HCT116 (cell line): ENCODE measurements around the gene RSPO4. TPM values are rescaled to one million over a fixed set of nuclear protein-coding genes. Genes with fewer than 3 reads are reported as not detected.

Experiments
- ATAC-seq: fragments of 200-7000 bp; cut with Tn5 transposase; 2 replicates; pipeline ENCODE4 v1.9.1; 2020; ENCODE audit warnings: mild to moderate bottlenecking, moderate library complexity
- BruUV-seq: library from RNA; stranded (reverse); fragments of 400-500 nt; replicated peaks from 2 replicates; lab custom pipeline; 2021; lab: Mats Ljungman, UMichigan
- CTCF ChIA-PET: fragments of 300-600 bp; sonication (Branson Sonifier 250); formaldehyde crosslinking; loops from one replicate; lab custom pipeline; 2021; ENCODE audit warnings: antibody characterized with exemption; lab: Charles Lee
- POLR2A ChIA-PET: fragments of 300-600, 350-600 bp; sonication (Branson Sonifier 250); formaldehyde crosslinking; loops from one replicate; lab custom pipeline; 2021; ENCODE audit warnings: antibody characterized with exemption; lab: Charles Lee
- RAD21 ChIA-PET, 2 experiments: fragments of 300-600 bp; sonication (Branson Sonifier 250); formaldehyde crosslinking; loops; one replicate each; lab custom pipeline; 2023; ENCODE audit warnings: low total read pairs in 2 of 2; ENCODE audit not compliant: uncharacterized antibody in 2 of 2, unreplicated experiment in 2 of 2, low non-redundant PET in 1 of 2; lab: Charles Lee
- DNase-seq: peaks from one replicate; pipeline ENCODE4 v3.0.0-alpha.2; 2010; ENCODE audit warnings: low read depth, low spot score
- H2AFZ ChIP-seq: fragments of 200-600 bp; shearing (Covaris generic), sonication (generic); 2 replicates; pipeline ENCODE4 v1.6.1; 2017; ENCODE audit warnings: low read depth, mixed run types, mixed read lengths, antibody characterized with exemption, low read length; ENCODE audit not compliant: poor library complexity, severe bottlenecking
- H3K27ac ChIP-seq: 2 replicates; pipeline ENCODE4 v1.5.1; 2012; ENCODE audit warnings: low read depth, low read length
- H3K27me3 ChIP-seq: fragments of 200-600 bp; sonication (generic); 2 replicates; pipeline ENCODE4 v1.6.1; 2016; ENCODE audit warnings: mixed run types, low read length, mixed read lengths; ENCODE audit not compliant: insufficient read depth
- H3K36me3 ChIP-seq, 2 experiments: fragments of 200-500 bp in 1 of 2; fragments of 200-600 bp in 1 of 2; sonication (Bioruptor generic) in 1 of 2; sonication (generic) in 1 of 2; 2 replicates each; pipeline versions ENCODE4 v1.5.1 to v1.6.1; 2014 to 2016; ENCODE audit warnings: low read length in 2 of 2, inconsistent platforms in 1 of 2, mixed read lengths in 1 of 2, mixed run types in 1 of 2; ENCODE audit not compliant: insufficient read depth in 2 of 2, control insufficient read depth in 1 of 2
- H3K4me1 ChIP-seq, 2 experiments: fragments of 200-600 bp in 1 of 2; sonication (generic) in 1 of 2; 2 replicates each; pipeline versions ENCODE4 v1.5.1 to v1.6.1; 2012 to 2017; ENCODE audit warnings: low read length in 2 of 2, inconsistent platforms in 1 of 2, mild to moderate bottlenecking in 1 of 2, mixed read lengths in 1 of 2, mixed run types in 1 of 2, moderate library complexity in 1 of 2; ENCODE audit not compliant: insufficient read depth in 2 of 2, control insufficient read depth in 1 of 2
- H3K4me2 ChIP-seq: fragments of 200-600 bp; sonication (generic); 2 replicates; pipeline ENCODE4 v1.6.1; 2017; ENCODE audit warnings: mixed run types, low read length, mixed read lengths
- H3K4me3 ChIP-seq, 2 experiments: fragments of 200-600 bp in 1 of 2; sonication (generic) in 1 of 2; replicated peaks in 1 of 2; 2 replicates each; pipeline ENCODE4 v1.5.1; 2011 to 2016; ENCODE audit warnings: low read length in 2 of 2, control low read depth in 1 of 2, low read depth in 1 of 2, mild to moderate bottlenecking in 1 of 2, mixed read lengths in 1 of 2, mixed run types in 1 of 2
- H3K79me2 ChIP-seq: fragments of 200-600 bp; sonication (generic); 2 replicates; pipeline ENCODE4 v1.6.1; 2017; ENCODE audit warnings: mild to moderate bottlenecking, mixed run types, low read length, moderate library complexity, mixed read lengths; ENCODE audit not compliant: insufficient read depth
- H3K9ac ChIP-seq: fragments of 200-600 bp; sonication (generic); 2 replicates; pipeline ENCODE4 v1.6.1; 2016; ENCODE audit warnings: low read length, mixed read lengths
- H3K9me2 ChIP-seq: fragments of 200-600 bp; sonication (generic), shearing (Covaris generic); 2 replicates; pipeline ENCODE4 v1.6.1; 2017; ENCODE audit warnings: mixed run types, mild to moderate bottlenecking, moderate library complexity; ENCODE audit not compliant: insufficient read depth
- H3K9me3 ChIP-seq, 2 experiments: fragments of 200-500 bp in 1 of 2; fragments of 200-600 bp in 1 of 2; sonication (Bioruptor generic) in 1 of 2; sonication (generic) in 1 of 2; 2 replicates each; pipeline ENCODE4 v1.6.1; 2014 to 2017; ENCODE audit warnings: low read length in 2 of 2, mixed read lengths in 2 of 2, inconsistent platforms in 1 of 2, low read depth in 1 of 2, mild to moderate bottlenecking in 1 of 2, mixed run types in 1 of 2, moderate library complexity in 1 of 2; ENCODE audit not compliant: control insufficient read depth in 1 of 2, insufficient read depth in 1 of 2
- H4K20me1 ChIP-seq: fragments of 200-600 bp; sonication (generic), shearing (Covaris generic); 2 replicates; pipeline ENCODE4 v1.6.1; 2017; ENCODE audit warnings: mixed run types, mild to moderate bottlenecking, moderate library complexity; ENCODE audit not compliant: insufficient read depth
- ATF3 ChIP-seq: IDR thresholded peaks from 2 replicates; pipeline ENCODE4 v1.6.1; 2012
- EGR1 ChIP-seq: IDR thresholded peaks from 2 replicates; pipeline ENCODE4 v1.6.1; 2012; ENCODE audit warnings: low read depth
- FOSL1 ChIP-seq: IDR thresholded peaks from 2 replicates; pipeline ENCODE4 v1.6.1; 2012; ENCODE audit warnings: low read depth
- JUND ChIP-seq: IDR thresholded peaks from 2 replicates; pipeline ENCODE4 v1.6.1; 2012
- POLR2AphosphoS5 ChIP-seq: IDR thresholded peaks from 2 replicates; pipeline ENCODE4 v1.6.1; 2011; ENCODE audit warnings: mild to moderate bottlenecking, low read depth, low read length, moderate library complexity
- SRF ChIP-seq: IDR thresholded peaks from 2 replicates; pipeline ENCODE4 v1.6.1; 2012; ENCODE audit warnings: low read depth
- YY1 ChIP-seq: IDR thresholded peaks from 2 replicates; pipeline ENCODE4 v1.6.1; 2011; ENCODE audit warnings: low read length, low read depth, moderate library complexity, mild to moderate bottlenecking; ENCODE audit not compliant: insufficient replicate concordance; ENCODE audit errors: extremely low read depth
- ZBTB33 ChIP-seq: IDR thresholded peaks from 2 replicates; pipeline ENCODE4 v1.6.1; 2011; ENCODE audit warnings: mild to moderate bottlenecking, low read length, moderate library complexity; ENCODE audit not compliant: insufficient replicate concordance; ENCODE audit errors: extremely low read depth
- ZFX ChIP-seq: fragments of 450-650 bp; IDR thresholded peaks from 2 replicates; pipeline ENCODE4 v1.6.1; 2017
- ZNF274 ChIP-seq: fragments of 200-500 bp; sonication (Bioruptor generic); IDR thresholded peaks from 2 replicates; pipeline ENCODE4 v1.6.1; 2014; ENCODE audit warnings: mild to moderate bottlenecking, low read depth, low read length, inconsistent platforms
- intact Hi-C: fragments of 100-400 bp; cut with micrococcal nuclease; formaldehyde crosslinking; loops from 2 replicates; pipeline ENCODE4 v1.10.0; 2022
- total RNA-seq: library from RNA; stranded (reverse); gene quantifications from one replicate; pipeline ENCODE4 v1.2.1, GENCODE V29; 2021; ENCODE audit not compliant: unreplicated experiment
- TF ChIP-seq, protein P1 (sequence below), 3 experiments: fragments of 200-600 bp in 1 of 3; sonication (generic) in 1 of 3; IDR thresholded peaks in 2 of 3; conservative IDR thresholded peaks in 1 of 3; 2 replicates each; pipeline ENCODE4 v1.5.1; 2012 to 2017; ENCODE audit warnings: low read depth in 2 of 3, low read length in 2 of 3, antibody characterized with exemption in 1 of 3, borderline replicate concordance in 1 of 3, control low read depth in 1 of 3, mild to moderate bottlenecking in 1 of 3, mixed read lengths in 1 of 3, mixed run types in 1 of 3, moderate library complexity in 1 of 3; ENCODE audit not compliant: insufficient read depth in 1 of 3

The RSPO4 gene
- total RNA-seq, 1 experiment from 2014 or later = 0.84 TPM

- no peaks in the 10 kb centered on the region for H3K9me2 ChIP-seq
- no peak for DNase-seq
- H3K27me3 ChIP-seq = no peaks in the 10 kb centered on the region
- ATAC-seq = no peak
- H3K4me1 ChIP-seq = no peaks in the 10 kb centered on the region
- TF ChIP-seq ATF3 (no peak), ZFX (no peak), POLR2AphosphoS5 (no peak)
- H3K9me3 ChIP-seq = no peaks in the 10 kb centered on the region
- CTCF ChIA-PET = interaction anchor here (0.5 kb wide), 1 partner anchor 1603 kb away, joined by 3 read pairs; no protein-coding TSS in a partner anchor
- no TSS peak for BruUV-seq
- H3K4me2 ChIP-seq = no peak overlapping the region
- no peak overlapping the region for H3K4me3 ChIP-seq
- no peak overlapping the region for H3K27ac ChIP-seq
- H4K20me1 ChIP-seq = no peaks in the 10 kb centered on the region
- POLR2A ChIA-PET = no interaction called here
- H2AFZ ChIP-seq = no peak overlapping the region
- H3K9ac ChIP-seq = no peak overlapping the region
- no peaks in the 10 kb centered on the region for H3K79me2 ChIP-seq
- no peaks in the 10 kb centered on the region for H3K36me3 ChIP-seq
- intact Hi-C loops = no loop called here
- RAD21 ChIA-PET = no interaction called here
These were observed 81.0 kb downstream of the RSPO4 start for GRCh38 chr20:921068-921467.

- ChIA-PET POLR2A (no interaction called here), RAD21 (no interaction called here), CTCF (no interaction called here)
- intact Hi-C loops = no loop called here
- H3K9me2 ChIP-seq = no peaks in the 10 kb centered on the region
- H3K4me3 ChIP-seq = no peak overlapping the region
- no peaks in the 10 kb centered on the region for H3K79me2 ChIP-seq
- H3K4me1 ChIP-seq = no peaks in the 10 kb centered on the region
- no peak overlapping the region for H3K27ac ChIP-seq
- DNase-seq (no peak), ATAC-seq (no peak)
- no peaks in the 10 kb centered on the region for H3K36me3 ChIP-seq
- BruUV-seq = no TSS peak
- no peaks in the 10 kb centered on the region for H3K27me3 ChIP-seq
- H3K9ac ChIP-seq = no peak overlapping the region
- H3K9me3 ChIP-seq = no peaks in the 10 kb centered on the region
- H4K20me1 ChIP-seq = no peaks in the 10 kb centered on the region
- no peak overlapping the region for H3K4me2 ChIP-seq
- TF ChIP-seq SRF (no peak), YY1 (no peak), ZNF274 (no peak), EGR1 (no peak), POLR2AphosphoS5 (no peak), FOSL1 (no peak), ZBTB33 (no peak), JUND (no peak), ZFX (no peak)
- TF ChIP-seq, protein P1, sequence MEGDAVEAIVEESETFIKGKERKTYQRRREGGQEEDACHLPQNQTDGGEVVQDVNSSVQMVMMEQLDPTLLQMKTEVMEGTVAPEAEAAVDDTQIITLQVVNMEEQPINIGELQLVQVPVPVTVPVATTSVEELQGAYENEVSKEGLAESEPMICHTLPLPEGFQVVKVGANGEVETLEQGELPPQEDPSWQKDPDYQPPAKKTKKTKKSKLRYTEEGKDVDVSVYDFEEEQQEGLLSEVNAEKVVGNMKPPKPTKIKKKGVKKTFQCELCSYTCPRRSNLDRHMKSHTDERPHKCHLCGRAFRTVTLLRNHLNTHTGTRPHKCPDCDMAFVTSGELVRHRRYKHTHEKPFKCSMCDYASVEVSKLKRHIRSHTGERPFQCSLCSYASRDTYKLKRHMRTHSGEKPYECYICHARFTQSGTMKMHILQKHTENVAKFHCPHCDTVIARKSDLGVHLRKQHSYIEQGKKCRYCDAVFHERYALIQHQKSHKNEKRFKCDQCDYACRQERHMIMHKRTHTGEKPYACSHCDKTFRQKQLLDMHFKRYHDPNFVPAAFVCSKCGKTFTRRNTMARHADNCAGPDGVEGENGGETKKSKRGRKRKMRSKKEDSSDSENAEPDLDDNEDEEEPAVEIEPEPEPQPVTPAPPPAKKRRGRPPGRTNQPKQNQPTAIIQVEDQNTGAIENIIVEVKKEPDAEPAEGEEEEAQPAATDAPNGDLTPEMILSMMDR (IDR thresholded peaks at IDR 0.05 in 2 of 3, conservative IDR thresholded peaks at IDR 0.05 in 1 of 3; ENCODE audit: borderline replicate concordance in 1 of 3, insufficient read depth in 1 of 3, low read depth in 2 of 3, low read length in 2 of 3) = no peak
- TF ChIP-seq, all 23 proteins: peak for 0
- H2AFZ ChIP-seq = no peak overlapping the region
These were observed 81.8 kb downstream of the RSPO4 start for GRCh38 chr20:920311-920710.
